Measurements from ENCODE around the gene RING1.

Gene RING1

GRCh38 chr6:33206864-33207551, 1.3 kb upstream of the RING1 start:
- H3K4me3 ChIP-seq (ENCODE audit: low read length): peak overlapping the region; percentile 85
- no peak overlapping the region for H3K9ac ChIP-seq (ENCODE audit: low read length)
- no peak overlapping the region for H3K27ac ChIP-seq (ENCODE audit: low read depth, low read length)
- no peaks in the 10 kb centered on the region for H3K27me3 ChIP-seq (ENCODE audit: control insufficient read depth, insufficient read depth, low read length)
- H3K4me1 ChIP-seq (ENCODE audit: control insufficient read depth, insufficient read depth, low read length): peaks cover 14% of the 10 kb centered on the region
- H3K36me3 ChIP-seq (ENCODE audit: control insufficient read depth, insufficient read depth, low read length): peaks cover 18% of the 10 kb centered on the region

DNA sequence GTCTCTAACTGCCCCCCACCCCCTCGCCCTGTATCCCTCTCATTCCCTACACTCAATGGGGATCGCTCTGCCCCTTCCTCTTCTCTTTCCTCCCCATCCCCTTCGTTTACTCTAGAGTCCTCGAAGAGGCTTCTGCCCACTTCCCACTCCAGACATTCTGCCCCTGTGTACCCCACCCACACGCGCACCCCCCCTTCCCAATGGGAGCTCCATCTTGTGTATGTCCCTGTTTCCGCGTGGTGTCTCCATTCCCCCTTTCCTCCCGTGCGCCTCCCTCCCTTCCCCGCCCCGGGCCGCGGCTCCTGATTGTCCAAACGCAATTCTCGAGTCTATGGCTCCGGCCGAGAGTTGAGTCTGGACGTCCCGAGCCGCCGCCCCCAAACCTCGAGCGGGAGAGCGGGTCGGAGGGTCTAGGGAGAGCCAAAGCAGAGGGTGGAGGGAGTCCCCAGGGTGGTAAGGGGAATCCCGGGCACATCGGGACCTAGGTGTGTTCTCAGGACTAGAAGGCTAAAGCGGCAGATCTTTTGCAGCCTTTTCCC, 679 bp upstream of the RING1 start:
- H3K4me1 ChIP-seq (ENCODE audit: control insufficient read depth, insufficient read depth, low read length): peaks cover 8% of the 10 kb centered on the region
- peaks cover 16% of the 10 kb centered on the region for H3K36me3 ChIP-seq (ENCODE audit: control insufficient read depth, insufficient read depth, low read length)
- H3K27me3 ChIP-seq (ENCODE audit: control insufficient read depth, insufficient read depth, low read length): no peaks in the 10 kb centered on the region
- peak overlapping the region; percentile 91 for H3K27ac ChIP-seq (ENCODE audit: low read depth, low read length)
- peak overlapping the region; percentile 85 for H3K4me3 ChIP-seq (ENCODE audit: low read length)
- H3K9ac ChIP-seq (ENCODE audit: low read length): peak overlapping the region; percentile 100

GRCh38 chr6:33209856-33210255, 1.6 kb downstream of the RING1 start:
- H3K36me3 ChIP-seq (ENCODE audit: control insufficient read depth, insufficient read depth, low read length): peaks cover 5% of the 10 kb centered on the region
- H3K27ac ChIP-seq (ENCODE audit: low read depth, low read length): no peak overlapping the region
- peaks cover 6% of the 10 kb centered on the region for H3K4me1 ChIP-seq (ENCODE audit: control insufficient read depth, insufficient read depth, low read length)

DNA sequence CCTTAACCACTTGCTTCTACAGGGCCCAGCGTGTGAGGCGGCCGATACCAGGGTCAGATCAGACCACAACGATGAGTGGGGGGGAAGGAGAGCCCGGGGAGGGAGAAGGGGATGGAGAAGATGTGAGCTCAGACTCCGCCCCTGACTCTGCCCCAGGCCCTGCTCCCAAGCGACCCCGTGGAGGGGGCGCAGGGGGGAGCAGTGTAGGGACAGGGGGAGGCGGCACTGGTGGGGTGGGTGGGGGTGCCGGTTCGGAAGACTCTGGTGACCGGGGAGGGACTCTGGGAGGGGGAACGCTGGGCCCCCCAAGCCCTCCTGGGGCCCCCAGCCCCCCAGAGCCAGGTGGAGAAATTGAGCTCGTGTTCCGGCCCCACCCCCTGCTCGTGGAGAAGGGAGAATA, 2.8 kb downstream of the RING1 start:
- Histone ChIP-seq H3K9ac (ENCODE audit: low read length) (no peak overlapping the region), H3K4me3 (ENCODE audit: low read length) (no peak overlapping the region), H3K36me3 (ENCODE audit: control insufficient read depth, insufficient read depth, low read length) (peaks cover 5% of the 10 kb centered on the region), H3K4me1 (ENCODE audit: control insufficient read depth, insufficient read depth, low read length) (peaks cover 6% of the 10 kb centered on the region), H3K27me3 (ENCODE audit: control insufficient read depth, insufficient read depth, low read length) (no peaks in the 10 kb centered on the region), H3K27ac (ENCODE audit: low read depth, low read length) (no peak overlapping the region)

More at GRCh38 chr6:33209856-33210255, 1.6 kb downstream of the RING1 start:
- Histone ChIP-seq H3K4me3 (ENCODE audit: low read length) (no peak overlapping the region), H3K9ac (ENCODE audit: low read length) (no peak overlapping the region), H3K27me3 (ENCODE audit: control insufficient read depth, insufficient read depth, low read length) (no peaks in the 10 kb centered on the region)

DNA sequence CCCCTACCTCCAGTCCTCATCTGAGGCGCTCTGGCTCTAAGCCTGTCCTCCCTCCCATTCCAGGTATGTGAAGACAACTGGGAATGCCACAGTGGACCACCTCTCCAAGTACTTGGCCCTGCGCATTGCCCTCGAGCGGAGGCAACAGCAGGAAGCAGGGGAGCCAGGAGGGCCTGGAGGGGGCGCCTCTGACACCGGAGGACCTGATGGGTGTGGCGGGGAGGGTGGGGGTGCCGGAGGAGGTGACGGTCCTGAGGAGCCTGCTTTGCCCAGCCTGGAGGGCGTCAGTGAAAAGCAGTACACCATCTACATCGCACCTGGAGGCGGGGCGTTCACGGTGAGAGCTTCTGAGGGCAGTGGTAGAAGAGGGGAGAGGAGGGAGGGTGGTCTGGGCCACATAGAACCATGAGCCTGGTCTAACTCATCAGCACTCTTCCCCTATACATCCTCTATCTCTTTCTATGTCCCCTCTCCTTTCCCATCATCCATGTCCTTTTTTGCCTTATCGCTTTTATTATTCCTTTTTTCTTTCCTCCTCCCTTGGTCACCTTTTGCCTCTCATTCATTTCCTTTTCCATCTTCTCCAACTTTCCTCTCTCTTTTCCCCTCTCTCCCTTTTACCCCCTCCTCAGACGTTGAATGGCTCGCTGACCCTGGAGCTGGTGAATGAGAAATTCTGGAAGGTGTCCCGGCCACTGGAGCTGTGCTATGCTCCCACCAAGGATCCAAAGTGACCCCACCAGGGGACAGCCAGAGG, 3.5 kb downstream of the RING1 start:
- H3K9ac ChIP-seq (ENCODE audit: low read length): no peak overlapping the region
- peaks cover 6% of the 10 kb centered on the region for H3K4me1 ChIP-seq (ENCODE audit: control insufficient read depth, insufficient read depth, low read length)
- peaks cover 5% of the 10 kb centered on the region for H3K36me3 ChIP-seq (ENCODE audit: control insufficient read depth, insufficient read depth, low read length)
- no peak overlapping the region for H3K27ac ChIP-seq (ENCODE audit: low read depth, low read length)
- H3K27me3 ChIP-seq (ENCODE audit: control insufficient read depth, insufficient read depth, low read length): no peaks in the 10 kb centered on the region
- H3K4me3 ChIP-seq (ENCODE audit: low read length): no peak overlapping the region

- H3K9ac ChIP-seq (ENCODE audit: low read length): no peak overlapping the region
- H3K27me3 ChIP-seq (ENCODE audit: control insufficient read depth, insufficient read depth, low read length): no peaks in the 10 kb centered on the region
- H3K4me3 ChIP-seq (ENCODE audit: low read length): peak overlapping the region; percentile 69
- peaks cover 5% of the 10 kb centered on the region for H3K36me3 ChIP-seq (ENCODE audit: control insufficient read depth, insufficient read depth, low read length)
- peaks cover 3% of the 10 kb centered on the region for H3K4me1 ChIP-seq (ENCODE audit: control insufficient read depth, insufficient read depth, low read length)
- no peak overlapping the region for H3K27ac ChIP-seq (ENCODE audit: low read depth, low read length)
These were observed 4.5 kb downstream of the RING1 start for GRCh38 chr6:33212857-33213165.

DNA sequence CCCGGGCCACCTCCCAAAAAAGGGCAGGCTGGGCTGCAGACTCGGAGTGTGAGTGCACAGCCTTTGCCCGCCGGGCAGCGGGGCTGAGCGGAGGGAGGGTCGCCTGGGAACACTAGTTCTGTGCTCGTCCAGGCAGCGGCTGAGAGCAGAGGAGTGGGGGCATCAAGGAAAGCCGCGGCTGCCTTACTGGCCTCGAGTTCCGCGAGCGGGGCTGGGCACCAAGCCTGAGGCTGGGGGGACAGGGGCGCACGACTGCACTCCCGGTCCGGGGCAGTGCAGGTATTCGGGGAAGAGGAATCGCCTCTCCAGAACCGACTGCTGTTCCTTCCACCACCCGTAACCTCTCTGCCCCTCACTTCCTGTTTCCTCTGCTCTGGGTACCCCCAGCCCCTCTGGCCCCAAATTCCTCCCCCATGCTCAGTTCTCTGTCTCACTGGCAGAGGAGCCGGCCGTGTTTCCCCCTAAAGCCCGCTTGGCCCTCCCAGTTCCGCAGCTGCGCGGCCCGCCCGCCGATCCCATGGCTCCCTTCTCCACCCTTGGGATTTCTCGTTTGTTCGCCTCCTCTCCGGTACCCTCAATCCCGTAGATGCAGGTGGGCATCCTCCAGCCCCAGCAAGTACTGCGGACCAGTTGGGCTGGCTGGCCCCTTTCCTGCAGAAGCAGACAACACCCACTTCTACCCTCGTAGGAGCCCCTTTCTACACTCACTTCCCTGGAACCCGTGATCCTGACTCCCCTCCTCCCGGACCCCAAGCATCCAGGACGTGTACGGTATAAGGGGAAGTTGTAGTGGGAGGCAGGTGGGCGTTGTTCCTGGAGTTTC, 5.1 kb downstream of the RING1 start:
- Histone ChIP-seq H3K9ac (ENCODE audit: low read length) (no peak overlapping the region), H3K27ac (ENCODE audit: low read depth, low read length) (no peak overlapping the region), H3K4me1 (ENCODE audit: control insufficient read depth, insufficient read depth, low read length) (peaks cover 3% of the 10 kb centered on the region), H3K36me3 (ENCODE audit: control insufficient read depth, insufficient read depth, low read length) (peaks cover 5% of the 10 kb centered on the region), H3K27me3 (ENCODE audit: control insufficient read depth, insufficient read depth, low read length) (no peaks in the 10 kb centered on the region), H3K4me3 (ENCODE audit: low read length) (peak overlapping the region; percentile 69)

- peaks cover 3% of the 10 kb centered on the region for H3K4me1 ChIP-seq (ENCODE audit: control insufficient read depth, insufficient read depth, low read length)
- H3K36me3 ChIP-seq (ENCODE audit: control insufficient read depth, insufficient read depth, low read length): peaks cover 5% of the 10 kb centered on the region
- no peak overlapping the region for H3K9ac ChIP-seq (ENCODE audit: low read length)
- no peaks in the 10 kb centered on the region for H3K27me3 ChIP-seq (ENCODE audit: control insufficient read depth, insufficient read depth, low read length)
- H3K4me3 ChIP-seq (ENCODE audit: low read length): peak overlapping the region; percentile 69
- H3K27ac ChIP-seq (ENCODE audit: low read depth, low read length): no peak overlapping the region
These were observed 5.7 kb downstream of the RING1 start for GRCh38 chr6:33213989-33214335.

DNA sequence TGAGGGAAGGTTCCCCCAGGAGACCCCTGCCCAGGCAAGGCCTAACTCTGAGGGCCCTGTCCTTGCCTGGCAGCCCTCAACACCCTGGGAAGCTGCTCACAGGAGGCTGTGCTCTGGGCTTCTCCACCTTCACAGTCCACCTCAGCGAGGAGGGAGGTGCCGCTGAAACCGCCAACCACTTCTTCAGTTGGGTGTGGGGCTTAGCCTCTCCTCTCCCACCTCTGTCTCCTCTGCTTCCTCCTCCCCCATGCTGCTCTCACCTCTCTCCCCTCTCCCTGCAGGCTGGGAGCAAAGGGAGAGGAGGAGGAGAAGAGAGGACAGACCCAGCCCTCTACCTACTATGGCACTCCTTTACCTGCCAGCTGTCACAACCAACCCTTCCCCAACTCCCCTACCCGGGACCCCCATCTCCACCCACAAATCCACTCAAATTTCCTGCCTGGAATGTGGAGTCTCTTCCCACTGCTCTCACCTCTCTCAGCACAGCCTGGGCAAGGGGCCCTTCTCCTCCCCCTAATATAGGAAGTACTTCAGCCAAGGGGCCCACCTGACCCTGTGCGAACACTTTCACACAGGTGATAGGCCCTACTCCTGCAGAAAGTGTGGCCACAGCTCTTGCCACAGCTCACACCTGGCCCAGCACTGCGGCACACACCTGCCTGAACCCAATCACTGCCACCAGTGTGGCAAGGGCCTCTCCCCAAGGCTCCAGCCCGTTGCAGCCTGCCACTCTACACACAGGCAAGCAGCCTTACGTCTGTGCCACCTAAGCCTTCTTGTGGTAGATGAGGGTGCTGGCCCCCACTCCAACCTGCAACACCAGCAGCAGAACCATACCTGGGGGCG, 7.2 kb downstream of the RING1 start:
- Histone ChIP-seq H3K27ac (ENCODE audit: low read depth, low read length) (no peak overlapping the region), H3K9ac (ENCODE audit: low read length) (no peak overlapping the region), H3K27me3 (ENCODE audit: control insufficient read depth, insufficient read depth, low read length) (no peaks in the 10 kb centered on the region), H3K4me3 (ENCODE audit: low read length) (no peak overlapping the region), H3K4me1 (ENCODE audit: control insufficient read depth, insufficient read depth, low read length) (peaks cover 3% of the 10 kb centered on the region), H3K36me3 (ENCODE audit: control insufficient read depth, insufficient read depth, low read length) (peaks cover 2% of the 10 kb centered on the region)

DNA sequence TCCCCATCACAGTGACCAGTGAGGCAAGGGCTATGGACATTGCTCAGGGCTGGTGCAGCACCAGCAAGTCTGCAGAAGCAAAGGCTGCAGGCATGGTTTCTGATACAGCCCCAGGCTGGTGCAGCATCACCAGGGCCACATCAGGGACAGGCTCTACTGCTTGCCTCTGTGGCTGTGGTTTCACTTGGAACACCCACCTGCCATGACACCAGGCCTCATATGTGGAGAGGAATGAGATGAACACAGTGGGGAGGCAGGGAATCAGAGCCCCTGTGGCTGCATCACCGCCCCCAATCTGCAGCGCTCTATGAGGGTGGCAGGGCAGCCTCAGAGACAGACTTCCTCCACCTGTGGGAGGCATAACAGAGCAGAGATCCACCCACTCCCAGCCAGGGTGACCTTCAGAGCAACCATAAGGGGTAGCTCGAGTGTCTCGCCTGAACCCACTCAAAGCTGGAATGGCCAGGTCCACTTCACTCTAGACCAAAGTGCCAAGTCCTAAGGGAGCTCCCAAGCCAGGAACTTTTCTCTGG, 7.9 kb downstream of the RING1 start:
- Histone ChIP-seq H3K4me3 (ENCODE audit: low read length) (no peak overlapping the region), H3K9ac (ENCODE audit: low read length) (no peak overlapping the region), H3K36me3 (ENCODE audit: control insufficient read depth, insufficient read depth, low read length) (no peaks in the 10 kb centered on the region), H3K4me1 (ENCODE audit: control insufficient read depth, insufficient read depth, low read length) (peaks cover 3% of the 10 kb centered on the region), H3K27ac (ENCODE audit: low read depth, low read length) (no peak overlapping the region), H3K27me3 (ENCODE audit: control insufficient read depth, insufficient read depth, low read length) (no peaks in the 10 kb centered on the region)

- no peak overlapping the region for H3K27ac ChIP-seq (ENCODE audit: low read depth, low read length)
- H3K9ac ChIP-seq (ENCODE audit: low read length): no peak overlapping the region
- peaks cover 3% of the 10 kb centered on the region for H3K4me1 ChIP-seq (ENCODE audit: control insufficient read depth, insufficient read depth, low read length)
- no peak overlapping the region for H3K4me3 ChIP-seq (ENCODE audit: low read length)
- no peaks in the 10 kb centered on the region for H3K36me3 ChIP-seq (ENCODE audit: control insufficient read depth, insufficient read depth, low read length)
- H3K27me3 ChIP-seq (ENCODE audit: control insufficient read depth, insufficient read depth, low read length): no peaks in the 10 kb centered on the region
These were observed 8.9 kb downstream of the RING1 start for GRCh38 chr6:33217246-33217645.

All from rectal smooth muscle tissue (tissue), 1 donor.